Neural crest cell (in vitro differentiated cells): ENCODE data around the gene SOX18. TPM values are rescaled to one million over a fixed set of nuclear protein-coding genes. Genes with fewer than 3 reads are reported as not detected.

Source experiments
- DNase-seq: peaks from one replicate; pipeline ENCODE4 v3.0.0; 2021; ENCODE audit warnings: low read depth, mixed read lengths, low spot score
- H3K27ac Mint-ChIP-seq: one replicate; pipeline ENCODE4 v1.8.0; 2021; ENCODE audit warnings: mild to moderate bottlenecking, mixed read lengths; ENCODE audit not compliant: unreplicated experiment
- H3K27me3 Mint-ChIP-seq: 2 replicates; pipeline ENCODE4 v1.8.0; 2021; ENCODE audit warnings: low read depth, mild to moderate bottlenecking, mixed read lengths
- H3K36me3 Mint-ChIP-seq: 2 replicates; pipeline ENCODE4 v1.8.0; 2021; ENCODE audit warnings: low read depth, mild to moderate bottlenecking, mixed read lengths
- H3K4me1 Mint-ChIP-seq: 2 replicates; pipeline ENCODE4 v1.8.0; 2021; ENCODE audit warnings: mixed read lengths
- H3K4me3 Mint-ChIP-seq: one replicate; pipeline ENCODE4 v1.8.0; 2021; ENCODE audit warnings: mild to moderate bottlenecking, mixed read lengths
- H3K9me3 Mint-ChIP-seq: 2 replicates; pipeline ENCODE4 v1.8.0; 2021; ENCODE audit warnings: mixed read lengths
- total RNA-seq: library from RNA; stranded (reverse); gene quantifications from 2 replicates; pipeline ENCODE4 v1.2.1, GENCODE V29; 2021
- TF ChIP-seq, protein P1 (sequence below): fragments of 200-600 bp; sonication (generic); conservative IDR thresholded peaks from 2 replicates; pipeline ENCODE4 v1.5.0; 2021; ENCODE audit warnings: antibody characterized with exemption, mild to moderate bottlenecking

The SOX18 gene
- total RNA-seq, 1 donor from 2014 or later = not detected

GRCh38 chr20:64086801-64087200 lies 37.4 kb upstream of the SOX18 start:
- TF ChIP-seq, protein P1, sequence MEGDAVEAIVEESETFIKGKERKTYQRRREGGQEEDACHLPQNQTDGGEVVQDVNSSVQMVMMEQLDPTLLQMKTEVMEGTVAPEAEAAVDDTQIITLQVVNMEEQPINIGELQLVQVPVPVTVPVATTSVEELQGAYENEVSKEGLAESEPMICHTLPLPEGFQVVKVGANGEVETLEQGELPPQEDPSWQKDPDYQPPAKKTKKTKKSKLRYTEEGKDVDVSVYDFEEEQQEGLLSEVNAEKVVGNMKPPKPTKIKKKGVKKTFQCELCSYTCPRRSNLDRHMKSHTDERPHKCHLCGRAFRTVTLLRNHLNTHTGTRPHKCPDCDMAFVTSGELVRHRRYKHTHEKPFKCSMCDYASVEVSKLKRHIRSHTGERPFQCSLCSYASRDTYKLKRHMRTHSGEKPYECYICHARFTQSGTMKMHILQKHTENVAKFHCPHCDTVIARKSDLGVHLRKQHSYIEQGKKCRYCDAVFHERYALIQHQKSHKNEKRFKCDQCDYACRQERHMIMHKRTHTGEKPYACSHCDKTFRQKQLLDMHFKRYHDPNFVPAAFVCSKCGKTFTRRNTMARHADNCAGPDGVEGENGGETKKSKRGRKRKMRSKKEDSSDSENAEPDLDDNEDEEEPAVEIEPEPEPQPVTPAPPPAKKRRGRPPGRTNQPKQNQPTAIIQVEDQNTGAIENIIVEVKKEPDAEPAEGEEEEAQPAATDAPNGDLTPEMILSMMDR = no peak
- Mint-ChIP-seq H3K4me3 (no peak overlapping the region), H3K4me1 (peaks cover 20% of the 10 kb centered on the region), H3K36me3 (no peaks in the 10 kb centered on the region), H3K27ac (no peak overlapping the region), H3K27me3 (peaks cover 69% of the 10 kb centered on the region), H3K9me3 (no peaks in the 10 kb centered on the region)
- no peak for DNase-seq

DNA sequence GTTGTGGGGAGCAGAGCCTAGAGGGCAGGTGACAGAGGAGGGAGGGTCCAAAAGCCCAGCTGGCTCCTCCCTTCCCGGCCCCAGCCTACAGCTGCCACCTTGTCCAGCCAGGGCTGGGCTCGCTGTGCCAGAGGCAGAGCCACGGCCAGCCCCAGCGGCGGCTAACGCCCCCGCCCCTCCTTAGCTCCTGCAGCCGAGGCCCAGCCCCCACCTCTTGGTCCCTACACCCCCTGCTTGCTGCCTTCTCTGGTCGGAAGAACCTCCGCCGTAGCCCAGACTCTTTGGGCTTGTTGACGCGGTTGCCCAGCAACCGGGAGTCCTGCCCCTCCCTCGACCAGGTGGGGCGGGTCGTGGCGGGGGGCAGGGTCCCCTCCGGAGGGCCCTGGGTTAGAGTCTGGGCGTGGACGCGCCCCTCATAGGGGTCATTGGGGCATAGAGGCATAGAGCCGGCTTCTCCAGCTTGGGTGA lies 35.3 kb upstream of the SOX18 start:
- H3K27ac Mint-ChIP-seq = no peak overlapping the region
- DNase-seq = no peak

GRCh38 chr20:64083804-64084684 lies 34.6 kb upstream of the SOX18 start, which contains the start of gene LKAAEAR1:
Gene LKAAEAR1 (minus strand): TSS chr20:64084398. CDS start chr20:64084219, 179 bp downstream.
- no peak within 1 kb of the TSS for H3K27ac Mint-ChIP-seq
- H3K9me3 Mint-ChIP-seq = no peaks in the 10 kb centered on the region
- TF ChIP-seq, protein P1 = no peak
- H3K36me3 Mint-ChIP-seq = no peaks in the 10 kb centered on the region
- peaks cover 71% of the 10 kb centered on the region for H3K27me3 Mint-ChIP-seq
- peak within 1 kb of the TSS; percentile 88 for H3K4me3 Mint-ChIP-seq
- peaks cover 26% of the 10 kb centered on the region for H3K4me1 Mint-ChIP-seq
- DNase-seq = no peak

More for the DNA sequence above, 35.3 kb upstream of the SOX18 start:
- H3K9me3 Mint-ChIP-seq = no peaks in the 10 kb centered on the region
- H3K4me3 Mint-ChIP-seq = peak overlapping the region; percentile 88
- peaks cover 72% of the 10 kb centered on the region for H3K27me3 Mint-ChIP-seq
- peaks cover 25% of the 10 kb centered on the region for H3K4me1 Mint-ChIP-seq
- TF ChIP-seq, protein P1 = no peak
- no peaks in the 10 kb centered on the region for H3K36me3 Mint-ChIP-seq

- no peaks in the 10 kb centered on the region for H3K9me3 Mint-ChIP-seq
- TF ChIP-seq, protein P1 = peak; percentile 67
- H3K4me1 Mint-ChIP-seq = peaks cover 30% of the 10 kb centered on the region
- H3K36me3 Mint-ChIP-seq = no peaks in the 10 kb centered on the region
- H3K4me3 Mint-ChIP-seq = peak overlapping the region; percentile 67
- H3K27me3 Mint-ChIP-seq = peaks cover 64% of the 10 kb centered on the region
- no peak overlapping the region for H3K27ac Mint-ChIP-seq
- peak; percentile 73 for DNase-seq
Measured at GRCh38 chr20:64083378-64083803, 34.0 kb upstream of the SOX18 start.

DNA sequence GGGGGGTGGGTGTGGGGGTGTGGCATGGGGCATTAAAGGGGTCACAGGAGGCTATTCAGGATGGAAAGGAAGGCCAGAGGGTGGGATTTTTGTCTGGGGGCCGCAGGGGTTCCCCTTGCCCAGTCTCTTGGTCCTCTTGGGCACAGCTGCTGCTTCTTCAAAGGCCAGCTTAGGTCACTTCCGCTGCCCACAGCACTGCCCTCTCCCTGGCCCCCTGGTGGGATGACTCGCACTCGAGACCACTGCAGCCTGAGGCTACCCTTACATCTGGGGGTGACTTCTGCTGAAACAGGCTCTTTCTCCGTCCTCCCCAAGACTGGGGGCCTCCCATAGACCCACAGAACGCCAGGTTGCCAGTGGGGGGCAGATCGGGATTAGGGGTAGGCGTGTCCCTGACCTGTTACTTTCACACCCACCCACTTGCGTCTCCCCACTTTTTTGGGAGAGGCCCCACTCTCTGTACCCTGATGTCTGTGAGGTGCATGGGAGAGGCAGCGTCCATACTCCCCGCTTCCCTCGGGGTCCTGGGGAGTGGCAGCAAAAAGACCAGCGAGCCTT lies 33.5 kb upstream of the SOX18 start:
- Mint-ChIP-seq H3K9me3 (no peaks in the 10 kb centered on the region), H3K27ac (no peak overlapping the region), H3K4me3 (peak overlapping the region; percentile 67), H3K27me3 (peaks cover 59% of the 10 kb centered on the region), H3K36me3 (no peaks in the 10 kb centered on the region), H3K4me1 (peaks cover 30% of the 10 kb centered on the region)
- TF ChIP-seq, protein P1 = no peak
- DNase-seq = no peak
